HT-29 (cell line): ENCODE measurements around the gene ITCH. TPM values are rescaled to one million over a fixed set of nuclear protein-coding genes. Genes with fewer than 3 reads are reported as not detected.
"Not testable (repeated sequence)": the region's sequence is repeated elsewhere in the genome, so short reads cannot be mapped to it uniquely, and the experiment has no call there.

ENCODE experiments used
- DNase-seq: peaks from one replicate; pipeline ENCODE4 v3.0.0-alpha.2; 2015; ENCODE audit warnings: low spot score
- total RNA-seq: library from RNA; depleted of rRNA; stranded (reverse); fragments of >200 nt; shearing (Covaris generic); gene quantifications from 2 replicates; pipeline ENCODE4 v1.2.3, GENCODE V29; 2014

Gene ITCH
- total RNA-seq, 1 experiment from 2014 or later = 19.3 TPM

GRCh38 chr20:34452281-34452982 is 89.4 kb downstream of the ITCH start:
- DNase-seq = no peak

GRCh38 chr20:34458631-34459030 is 95.6 kb downstream of the ITCH start:
- DNase-seq = no peak

GRCh38 chr20:34459209-34459897 is 96.3 kb downstream of the ITCH start:
- DNase-seq = no peak

GRCh38 chr20:34461779-34462087 is 98.7 kb downstream of the ITCH start:
- no peak for DNase-seq

- no peak for DNase-seq
Observed at GRCh38 chr20:34468951-34469350, 105.9 kb downstream of the ITCH start.

- peak; percentile 81 for DNase-seq
Observed at GRCh38 chr20:34472246-34472925, 109.3 kb downstream of the ITCH start.

GRCh38 chr20:34473262-34473883 is 110.3 kb downstream of the ITCH start:
- peak; percentile 85 for DNase-seq

GRCh38 chr20:34475979-34476736 is 113.1 kb downstream of the ITCH start:
- DNase-seq = no peak

GRCh38 chr20:34479627-34480026 is 116.6 kb downstream of the ITCH start:
- no peak for DNase-seq

GRCh38 chr20:34482154-34482553 is 119.1 kb downstream of the ITCH start:
- not testable (repeated sequence) for DNase-seq

- not testable (repeated sequence) for DNase-seq
Observed at GRCh38 chr20:34483585-34484220, 120.6 kb downstream of the ITCH start.

GRCh38 chr20:34485068-34485634 is 122.1 kb downstream of the ITCH start:
- no peak for DNase-seq

- DNase-seq = no peak
Observed at GRCh38 chr20:34491226-34491931, 128.3 kb downstream of the ITCH start.

GRCh38 chr20:34491932-34492509 is 128.9 kb downstream of the ITCH start:
- no peak for DNase-seq

- no peak for DNase-seq
Observed at GRCh38 chr20:34493646-34494045, 130.6 kb downstream of the ITCH start.

GRCh38 chr20:34495307-34495706 is 132.2 kb downstream of the ITCH start:
- no peak for DNase-seq

- DNase-seq = no peak
Observed at GRCh38 chr20:34495916-34496315, 132.8 kb downstream of the ITCH start.

- DNase-seq = not testable (repeated sequence)
Observed at GRCh38 chr20:34497596-34497995, 134.5 kb downstream of the ITCH start.

- no peak for DNase-seq
Observed at GRCh38 chr20:34500823-34501222, 137.8 kb downstream of the ITCH start.

- DNase-seq = no peak
Observed at GRCh38 chr20:34506480-34506879, 143.4 kb downstream of the ITCH start.
